PC-9 (cell line): ENCODE data around the gene GASK1B. TPM values are rescaled to one million over a fixed set of nuclear protein-coding genes. Genes with fewer than 3 reads are reported as not detected.

ENCODE experiments used
- Bru-seq: library from RNA; stranded (reverse); fragments of 400-500 nt; gene quantifications from one replicate; lab custom pipeline; 2021; lab: Mats Ljungman, UMichigan
- BruChase-seq, 2 experiments: library from RNA; stranded (reverse); fragments of 400-500 nt; gene quantifications; one replicate each; lab custom pipeline; 2021; lab: Mats Ljungman, UMichigan
- BruUV-seq: library from RNA; stranded (reverse); fragments of 400-500 nt; replicated peaks from 2 replicates; lab custom pipeline; 2021; lab: Mats Ljungman, UMichigan
- CTCF ChIA-PET: fragments of 300-600 bp; sonication (Branson Sonifier 250); formaldehyde crosslinking; loops from one replicate; lab custom pipeline; 2022; ENCODE audit warnings: antibody characterized with exemption; lab: Charles Lee
- POLR2A ChIA-PET: fragments of 300-600 bp; sonication (Branson Sonifier 250); formaldehyde crosslinking; loops from one replicate; lab custom pipeline; 2022; ENCODE audit warnings: antibody characterized with exemption; ENCODE audit not compliant: unreplicated experiment; lab: Charles Lee
- DNase-seq, 2 experiments: peaks; one replicate each; pipeline versions ENCODE4 v3.0.0 to v3.0.0-alpha.2; 2015 to 2022; ENCODE audit warnings: mixed read lengths in 1 of 2
- H2AFZ ChIP-seq: fragments of 200-600 bp; sonication (generic); 2 replicates; pipeline ENCODE4 v1.8.1; 2017; ENCODE audit warnings: antibody characterized with exemption
- H3F3A ChIP-seq: fragments of 200-600 bp; sonication (generic); 2 replicates; pipeline ENCODE4 v1.8.1; 2017; ENCODE audit warnings: antibody characterized with exemption, mild to moderate bottlenecking, low read depth; ENCODE audit not compliant: insufficient read depth
- H3K27ac ChIP-seq: fragments of 200-600 bp; sonication (generic); 2 replicates; pipeline ENCODE4 v1.6.1; 2016; ENCODE audit warnings: mixed run types
- H3K27me3 ChIP-seq: fragments of 200-600 bp; sonication (generic); 2 replicates; pipeline ENCODE4 v1.6.1; 2016; ENCODE audit warnings: low read depth, mixed run types; ENCODE audit not compliant: insufficient read depth
- H3K36me3 ChIP-seq: fragments of 200-600 bp; sonication (generic); 2 replicates; pipeline ENCODE4 v1.6.1; 2016; ENCODE audit warnings: low read depth, mixed run types
- H3K4me1 ChIP-seq: fragments of 200-600 bp; sonication (generic); replicated peaks from 2 replicates; pipeline ENCODE4 v1.6.1; 2016; ENCODE audit warnings: mixed run types; ENCODE audit not compliant: insufficient read depth
- H3K4me2 ChIP-seq: fragments of 200-600 bp; sonication (generic); 2 replicates; pipeline ENCODE4 v1.6.1; 2017; ENCODE audit warnings: mixed run types
- H3K4me3 ChIP-seq: fragments of 200-600 bp; sonication (generic); 2 replicates; pipeline ENCODE4 v1.6.1; 2016; ENCODE audit warnings: mixed run types
- H3K79me2 ChIP-seq: fragments of 200-600 bp; sonication (generic); 2 replicates; pipeline ENCODE4 v1.6.1; 2017; ENCODE audit warnings: low read depth, mixed run types
- H3K9me2 ChIP-seq: fragments of 200-600 bp; sonication (generic); 2 replicates; pipeline ENCODE4 v1.8.1; 2017; ENCODE audit warnings: mild to moderate bottlenecking; ENCODE audit not compliant: insufficient read depth
- H3K9me3 ChIP-seq: fragments of 200-600 bp; sonication (generic); 2 replicates; pipeline ENCODE4 v1.8.1; 2016; ENCODE audit warnings: low read depth; ENCODE audit not compliant: insufficient read depth
- H4K20me1 ChIP-seq: fragments of 200-600 bp; sonication (generic); 2 replicates; pipeline ENCODE4 v1.8.1; 2017; ENCODE audit not compliant: insufficient read depth
- CTCF ChIP-seq: fragments of 200-600 bp; sonication (generic); conservative IDR thresholded peaks from 2 replicates; pipeline ENCODE4 v1.6.1; 2017; ENCODE audit warnings: mixed run types, antibody characterized with exemption, mild to moderate bottlenecking, moderate library complexity
- EZH2 ChIP-seq: fragments of 200-600 bp; sonication (generic); IDR thresholded peaks from 2 replicates; pipeline ENCODE4 v1.8.0; 2017; ENCODE audit warnings: antibody characterized with exemption, low read depth
- intact Hi-C: fragments of 100-400 bp; cut with micrococcal nuclease; formaldehyde crosslinking; loops from one replicate; pipeline ENCODE4 v1.10.0; 2022; ENCODE audit not compliant: unreplicated experiment
- long read RNA-seq: library from polyadenylated mRNA; stranded (forward); transcript quantifications from one replicate; pipeline ENCODE4 v2.0.0, GENCODE V29; 2022
- total RNA-seq: library from RNA; stranded (reverse); gene quantifications from 2 replicates; pipeline ENCODE4 v1.2.3, GENCODE V29; 2021

Gene GASK1B
- total RNA-seq (2.8 and 4.1 TPM in 2 replicates), Bru-seq, nascent RNA (percentile 37 among the genes with signal in this experiment), BruChase-seq, experiment 1, labeled RNA remaining after a 2-hour chase (percentile 46 among the genes with signal in this experiment), BruChase-seq, experiment 2, labeled RNA remaining after a 6-hour chase (percentile 49 among the genes with signal in this experiment)
- long read RNA-seq, full-length matches to known transcripts, result 1 of 2 reads
- long read RNA-seq, partial matches to known transcripts, result 1 of 2 reads
- long read RNA-seq, other reads (novel, unspliced or antisense), result 0 of 2 reads

- H3K9me3 ChIP-seq, result no peaks in the 10 kb centered on the region
- POLR2A ChIA-PET, result no interaction called here
- H3K9me2 ChIP-seq, result no peaks in the 10 kb centered on the region
- H3K27me3 ChIP-seq, result no peaks in the 10 kb centered on the region
- intact Hi-C loops, result loop anchor here (1.0 to 10.0 kb wide), 5 partner anchors 78 to 948 kb away; partner anchors contain the start of gene GRIA2
- peaks cover 30% of the 10 kb centered on the region for H3K4me1 ChIP-seq
- H3K79me2 ChIP-seq, result no peaks in the 10 kb centered on the region
- TF ChIP-seq EZH2 (no peak), CTCF (peak; percentile 76)
- DNase-seq, result peak; percentile 29 to 37
- peak within 1 kb of the TSS; percentile 60 for H3K4me2 ChIP-seq
- H3K27ac ChIP-seq, result no peak within 1 kb of the TSS
- peak within 1 kb of the TSS; percentile 66; the same call in 1 of the 2 replicates for H2AFZ ChIP-seq
- no TSS peak for BruUV-seq
- H3F3A ChIP-seq, result 0 out of 2 replicates have a peak, but pooled peaks cover 3% of the 10 kb centered on the region
- no peak within 1 kb of the TSS; the same call in 1 of the 2 replicates for H3K4me3 ChIP-seq
- no peaks in the 10 kb centered on the region for H3K36me3 ChIP-seq
- no peaks in the 10 kb centered on the region for H4K20me1 ChIP-seq
- CTCF ChIA-PET, result interaction anchor here (0.6 to 1.1 kb wide), 4 partner anchors 24 to 517 kb away, joined by 3 to 4 read pairs (median 3); no protein-coding TSS in a partner anchor
Measured at GRCh38 chr4:158172261-158173258, at the start of gene GASK1B. Gene GASK1B (minus strand): TSS chr4:158173025. CDS start chr4:158171375, 1,650 bp downstream.

DNA sequence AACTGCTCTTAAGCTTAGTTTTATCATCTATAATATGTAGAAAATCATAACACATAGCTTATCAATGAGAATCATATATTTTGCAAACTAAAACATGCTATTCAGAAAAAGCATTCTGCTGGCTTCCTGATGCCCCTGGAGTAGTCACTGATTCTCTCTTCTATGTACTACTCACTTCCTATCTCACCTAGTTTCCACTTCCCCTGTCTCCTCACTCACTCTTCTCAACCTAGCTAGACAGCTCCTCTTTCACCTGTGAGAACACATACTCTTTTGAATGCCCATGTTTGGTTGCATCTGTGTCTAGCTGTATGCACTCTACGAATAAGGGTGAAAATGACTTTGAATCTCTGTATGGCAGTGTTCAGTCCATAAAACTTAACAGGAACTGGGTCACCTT lies 46.8 kb upstream of the GASK1B start:
- CTCF ChIA-PET, result no interaction called here
- Histone ChIP-seq H3K4me1 (no peaks in the 10 kb centered on the region), H3K79me2 (no peaks in the 10 kb centered on the region), H3F3A (no peaks in the 10 kb centered on the region), H4K20me1 (no peaks in the 10 kb centered on the region), H3K4me3 (no peak overlapping the region), H3K4me2 (no peak overlapping the region), H3K27me3 (no peaks in the 10 kb centered on the region), H3K27ac (no peak overlapping the region), H3K36me3 (no peaks in the 10 kb centered on the region), H3K9me2 (no peaks in the 10 kb centered on the region), H2AFZ (no peak overlapping the region), H3K9me3 (no peaks in the 10 kb centered on the region)
- intact Hi-C loops, result no loop called here
- TF ChIP-seq CTCF, result no peak
- no peak for TF ChIP-seq EZH2
- no TSS peak for BruUV-seq
- DNase-seq, result no peak
- POLR2A ChIA-PET, result no interaction called here

GRCh38 chr4:158217763-158218162 lies 44.9 kb upstream of the GASK1B start:
- Histone ChIP-seq H3K4me2 (no peak overlapping the region), H3K27me3 (no peaks in the 10 kb centered on the region), H3K9me2 (no peaks in the 10 kb centered on the region; the same call in 1 of the 2 replicates), H4K20me1 (no peaks in the 10 kb centered on the region), H3K36me3 (no peaks in the 10 kb centered on the region), H2AFZ (no peak overlapping the region), H3K9me3 (no peaks in the 10 kb centered on the region), H3K4me1 (no peaks in the 10 kb centered on the region), H3K79me2 (no peaks in the 10 kb centered on the region), H3K4me3 (no peak overlapping the region), H3F3A (no peaks in the 10 kb centered on the region), H3K27ac (no peak overlapping the region)
- TF ChIP-seq EZH2, result no peak
- no peak for TF ChIP-seq CTCF
- DNase-seq, result no peak
- intact Hi-C loops, result no loop called here
- ChIA-PET POLR2A (no interaction called here), CTCF (no interaction called here)
- no TSS peak for BruUV-seq
